SJCRH30 (cell line): Measurements from ENCODE around the gene ZC3H7B. TPM values are rescaled to one million over a fixed set of nuclear protein-coding genes. Genes with fewer than 3 reads are reported as not detected.
A peak's percentile ranks its signal among the peaks of the same experiment; 100 is the strongest.
"Not testable (repeated sequence)": the region's sequence is repeated elsewhere in the genome, so short reads cannot be mapped to it uniquely, and the experiment has no call there.

Source experiments
- DNase-seq, 2 experiments: peaks; one replicate each; pipeline ENCODE4 v3.0.0-alpha.2; 2015 to 2020
- H3K27ac ChIP-seq: fragments of 250-450 bp; sonication (Bioruptor Pico); 2 replicates; pipeline ENCODE4 v1.5.1; 2020; ENCODE audit warnings: mild to moderate bottlenecking, moderate library complexity
- H3K27me3 ChIP-seq: fragments of 250-450 bp; sonication (Bioruptor Pico); 2 replicates; pipeline ENCODE4 v1.5.1; 2020; ENCODE audit warnings: mild to moderate bottlenecking, moderate library complexity
- H3K36me3 ChIP-seq: fragments of 250-450 bp; sonication (Bioruptor Pico); 2 replicates; pipeline ENCODE4 v1.5.1; 2020; ENCODE audit warnings: mild to moderate bottlenecking, moderate library complexity
- H3K4me1 ChIP-seq: fragments of 250-450 bp; sonication (Bioruptor Pico); 2 replicates; pipeline ENCODE4 v1.5.1; 2020; ENCODE audit warnings: mild to moderate bottlenecking, moderate library complexity
- H3K4me3 ChIP-seq: fragments of 250-450 bp; sonication (Bioruptor Pico); 2 replicates; pipeline ENCODE4 v1.5.1; 2020; ENCODE audit warnings: mild to moderate bottlenecking, moderate library complexity
- H3K9me3 ChIP-seq: fragments of 250-450 bp; sonication (Bioruptor Pico); replicated peaks from 2 replicates; pipeline ENCODE4 v1.5.1; 2020; ENCODE audit warnings: mild to moderate bottlenecking, moderate library complexity
- total RNA-seq: library from RNA; depleted of rRNA; stranded (reverse); fragments of >200 nt; shearing (Covaris generic); gene quantifications from 2 replicates; pipeline ENCODE4 v1.2.3, GENCODE V29; 2014

Gene ZC3H7B
- total RNA-seq, 1 experiment from 2014 or later: 27.7 TPM

GRCh38 chr22:41271787-41272186 is 29.5 kb upstream of the ZC3H7B start:
- peaks cover 54% of the 10 kb centered on the region for H3K36me3 ChIP-seq
- H3K27ac ChIP-seq: no peak overlapping the region
- H3K27me3 ChIP-seq: no peaks in the 10 kb centered on the region
- no peaks in the 10 kb centered on the region for H3K9me3 ChIP-seq
- H3K4me1 ChIP-seq: no peaks in the 10 kb centered on the region
- no peak overlapping the region for H3K4me3 ChIP-seq
- DNase-seq: no peak

GRCh38 chr22:41273128-41273527 is 28.2 kb upstream of the ZC3H7B start:
- H3K9me3 ChIP-seq: no peaks in the 10 kb centered on the region
- H3K36me3 ChIP-seq: peaks cover 54% of the 10 kb centered on the region
- DNase-seq: no peak
- no peaks in the 10 kb centered on the region for H3K27me3 ChIP-seq
- no peak overlapping the region for H3K4me3 ChIP-seq
- no peak overlapping the region for H3K27ac ChIP-seq
- no peaks in the 10 kb centered on the region for H3K4me1 ChIP-seq

GRCh38 chr22:41274856-41275255 is 26.5 kb upstream of the ZC3H7B start:
- DNase-seq: no peak

GRCh38 chr22:41280065-41280464 is 21.3 kb upstream of the ZC3H7B start:
- no peak for DNase-seq
- Histone ChIP-seq H3K4me3 (no peak overlapping the region), H3K4me1 (no peaks in the 10 kb centered on the region), H3K27ac (no peak overlapping the region), H3K27me3 (no peaks in the 10 kb centered on the region), H3K9me3 (no peaks in the 10 kb centered on the region), H3K36me3 (peaks cover 38% of the 10 kb centered on the region)

More at GRCh38 chr22:41274856-41275255, 26.5 kb upstream of the ZC3H7B start:
- no peaks in the 10 kb centered on the region for H3K9me3 ChIP-seq
- peaks cover 48% of the 10 kb centered on the region for H3K36me3 ChIP-seq
- H3K27me3 ChIP-seq: no peaks in the 10 kb centered on the region
- no peak overlapping the region for H3K27ac ChIP-seq
- no peaks in the 10 kb centered on the region for H3K4me1 ChIP-seq
- H3K4me3 ChIP-seq: no peak overlapping the region

GRCh38 chr22:41280854-41281253 is 20.5 kb upstream of the ZC3H7B start:
- no peak for DNase-seq
- no peaks in the 10 kb centered on the region for H3K4me1 ChIP-seq
- no peaks in the 10 kb centered on the region for H3K9me3 ChIP-seq
- H3K27me3 ChIP-seq: no peaks in the 10 kb centered on the region
- H3K27ac ChIP-seq: no peak overlapping the region
- H3K36me3 ChIP-seq: peaks cover 35% of the 10 kb centered on the region
- no peak overlapping the region for H3K4me3 ChIP-seq

GRCh38 chr22:41284465-41284864 is 16.9 kb upstream of the ZC3H7B start:
- no peak overlapping the region for H3K4me3 ChIP-seq
- DNase-seq: no peak
- H3K9me3 ChIP-seq: no peaks in the 10 kb centered on the region
- no peak overlapping the region for H3K27ac ChIP-seq
- H3K4me1 ChIP-seq: peaks cover 6% of the 10 kb centered on the region; the same call in 1 of the 2 replicates
- H3K27me3 ChIP-seq: no peaks in the 10 kb centered on the region
- H3K36me3 ChIP-seq: peaks cover 14% of the 10 kb centered on the region

GRCh38 chr22:41285441-41285819 is 15.9 kb upstream of the ZC3H7B start:
- Histone ChIP-seq H3K27me3 (no peaks in the 10 kb centered on the region), H3K4me1 (peaks cover 9% of the 10 kb centered on the region), H3K27ac (peak overlapping the region; percentile 76), H3K4me3 (peak overlapping the region; percentile 85), H3K36me3 (peaks cover 14% of the 10 kb centered on the region), H3K9me3 (no peaks in the 10 kb centered on the region)
- peak; percentile 59 to 63 for DNase-seq

GRCh38 chr22:41285820-41286638 is 15.3 kb upstream of the ZC3H7B start, which contains the start of gene RANGAP1:
Gene RANGAP1 (minus strand): TSS chr22:41286187. CDS start chr22:41281044, 5,143 bp downstream.
- Histone ChIP-seq H3K27me3 (no peaks in the 10 kb centered on the region), H3K4me3 (peak within 1 kb of the TSS; percentile 85), H3K9me3 (no peaks in the 10 kb centered on the region), H3K27ac (peak within 1 kb of the TSS; percentile 76), H3K36me3 (peaks cover 10% of the 10 kb centered on the region), H3K4me1 (peaks cover 15% of the 10 kb centered on the region)
- peak; percentile 97 to 98 for DNase-seq

GRCh38 chr22:41286639-41287091 is 14.7 kb upstream of the ZC3H7B start:
- peak in 1 of 2 experiments; percentile 30 for DNase-seq

GRCh38 chr22:41288245-41288946 is 12.9 kb upstream of the ZC3H7B start:
- Histone ChIP-seq H3K27me3 (no peaks in the 10 kb centered on the region), H3K4me1 (peaks cover 16% of the 10 kb centered on the region), H3K27ac (no peak overlapping the region), H3K9me3 (no peaks in the 10 kb centered on the region), H3K36me3 (peaks cover 2% of the 10 kb centered on the region; the same call in 1 of the 2 replicates), H3K4me3 (no peak overlapping the region)
- DNase-seq: peak; percentile 10 to 33

More at GRCh38 chr22:41286639-41287091, 14.7 kb upstream of the ZC3H7B start:
- Histone ChIP-seq H3K9me3 (no peaks in the 10 kb centered on the region), H3K4me1 (peaks cover 16% of the 10 kb centered on the region), H3K36me3 (peaks cover 10% of the 10 kb centered on the region), H3K4me3 (peak overlapping the region; percentile 85), H3K27me3 (no peaks in the 10 kb centered on the region), H3K27ac (peak overlapping the region; percentile 17)

- no peak overlapping the region for H3K27ac ChIP-seq
Observed at GRCh38 chr22:41289671-41290070, 11.7 kb upstream of the ZC3H7B start.

GRCh38 chr22:41290262-41291221 is 10.8 kb upstream of the ZC3H7B start:
- H3K27ac ChIP-seq: peak overlapping the region; percentile 3; the same call in 1 of the 2 replicates
- no peaks in the 10 kb centered on the region for H3K27me3 ChIP-seq
- H3K4me3 ChIP-seq: no peak overlapping the region
- peaks cover 16% of the 10 kb centered on the region for H3K4me1 ChIP-seq
- H3K36me3 ChIP-seq: no peaks in the 10 kb centered on the region
- peak; percentile 13 to 41 for DNase-seq
- no peaks in the 10 kb centered on the region for H3K9me3 ChIP-seq

More at GRCh38 chr22:41289671-41290070, 11.7 kb upstream of the ZC3H7B start:
- H3K4me3 ChIP-seq: no peak overlapping the region
- H3K36me3 ChIP-seq: no peaks in the 10 kb centered on the region
- peaks cover 16% of the 10 kb centered on the region for H3K4me1 ChIP-seq
- H3K9me3 ChIP-seq: no peaks in the 10 kb centered on the region
- no peaks in the 10 kb centered on the region for H3K27me3 ChIP-seq
- no peak for DNase-seq

GRCh38 chr22:41294816-41295215 is 6.5 kb upstream of the ZC3H7B start:
- not testable (repeated sequence) for H3K27me3 ChIP-seq, H3K4me1 ChIP-seq, H3K4me3 ChIP-seq, DNase-seq, H3K9me3 ChIP-seq, H3K36me3 ChIP-seq, H3K27ac ChIP-seq
